ENCODE results near the gene SPINK5.

DNA sequence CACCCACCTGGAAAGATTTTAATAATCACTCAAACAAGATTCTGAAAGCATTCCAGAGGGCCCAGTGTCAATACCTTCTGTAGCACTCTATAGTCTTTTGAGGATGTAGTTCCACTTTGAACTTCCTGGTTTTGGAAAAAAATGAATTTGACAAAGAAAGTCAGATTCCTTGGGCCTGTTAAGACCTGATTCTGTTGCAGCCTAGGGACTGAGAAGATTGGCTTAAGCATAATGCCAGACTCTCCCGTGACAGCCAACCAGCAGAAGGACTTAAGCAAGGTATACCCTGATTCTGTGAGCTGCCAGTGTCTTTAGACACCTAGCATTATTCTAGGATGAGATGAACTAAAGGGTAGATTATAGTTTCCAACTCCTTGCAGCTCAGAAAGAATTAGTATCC, 6.8 kb downstream of the SPINK5 start:
- no peak for TF ChIP-seq POLR2AphosphoS5 (IDR thresholded peaks at IDR 0.05)
- TF ChIP-seq, protein P1, sequence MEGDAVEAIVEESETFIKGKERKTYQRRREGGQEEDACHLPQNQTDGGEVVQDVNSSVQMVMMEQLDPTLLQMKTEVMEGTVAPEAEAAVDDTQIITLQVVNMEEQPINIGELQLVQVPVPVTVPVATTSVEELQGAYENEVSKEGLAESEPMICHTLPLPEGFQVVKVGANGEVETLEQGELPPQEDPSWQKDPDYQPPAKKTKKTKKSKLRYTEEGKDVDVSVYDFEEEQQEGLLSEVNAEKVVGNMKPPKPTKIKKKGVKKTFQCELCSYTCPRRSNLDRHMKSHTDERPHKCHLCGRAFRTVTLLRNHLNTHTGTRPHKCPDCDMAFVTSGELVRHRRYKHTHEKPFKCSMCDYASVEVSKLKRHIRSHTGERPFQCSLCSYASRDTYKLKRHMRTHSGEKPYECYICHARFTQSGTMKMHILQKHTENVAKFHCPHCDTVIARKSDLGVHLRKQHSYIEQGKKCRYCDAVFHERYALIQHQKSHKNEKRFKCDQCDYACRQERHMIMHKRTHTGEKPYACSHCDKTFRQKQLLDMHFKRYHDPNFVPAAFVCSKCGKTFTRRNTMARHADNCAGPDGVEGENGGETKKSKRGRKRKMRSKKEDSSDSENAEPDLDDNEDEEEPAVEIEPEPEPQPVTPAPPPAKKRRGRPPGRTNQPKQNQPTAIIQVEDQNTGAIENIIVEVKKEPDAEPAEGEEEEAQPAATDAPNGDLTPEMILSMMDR (IDR thresholded peaks at IDR 0.05), result no peak
